Breast epithelium (tissue), 3 donors: ENCODE data around the gene RPL35A.
"Not testable (repeated sequence)": the region's sequence is repeated elsewhere in the genome, so short reads cannot be mapped to it uniquely, and the experiment has no call there.

ENCODE experiments used
- POLR2AphosphoS5 ChIP-seq, 3 donors: sonication (generic); formaldehyde crosslinking; IDR thresholded peaks; one replicate each; pipeline ENCODE4 v1.6.1; 2017; ENCODE audit warnings: antibody characterized with exemption in 3 of 3
- TF ChIP-seq, protein P1 (sequence below), 3 donors: fragments of 450-650 bp; IDR thresholded peaks; one replicate each; pipeline ENCODE4 v1.5.1; 2016 to 2017; ENCODE audit warnings: antibody characterized with exemption in 3 of 3, mild to moderate bottlenecking in 3 of 3, moderate library complexity in 3 of 3

GRCh38 chr3:197921429-197922275, 28.3 kb upstream of the RPL35A start:
- TF ChIP-seq, protein P1, sequence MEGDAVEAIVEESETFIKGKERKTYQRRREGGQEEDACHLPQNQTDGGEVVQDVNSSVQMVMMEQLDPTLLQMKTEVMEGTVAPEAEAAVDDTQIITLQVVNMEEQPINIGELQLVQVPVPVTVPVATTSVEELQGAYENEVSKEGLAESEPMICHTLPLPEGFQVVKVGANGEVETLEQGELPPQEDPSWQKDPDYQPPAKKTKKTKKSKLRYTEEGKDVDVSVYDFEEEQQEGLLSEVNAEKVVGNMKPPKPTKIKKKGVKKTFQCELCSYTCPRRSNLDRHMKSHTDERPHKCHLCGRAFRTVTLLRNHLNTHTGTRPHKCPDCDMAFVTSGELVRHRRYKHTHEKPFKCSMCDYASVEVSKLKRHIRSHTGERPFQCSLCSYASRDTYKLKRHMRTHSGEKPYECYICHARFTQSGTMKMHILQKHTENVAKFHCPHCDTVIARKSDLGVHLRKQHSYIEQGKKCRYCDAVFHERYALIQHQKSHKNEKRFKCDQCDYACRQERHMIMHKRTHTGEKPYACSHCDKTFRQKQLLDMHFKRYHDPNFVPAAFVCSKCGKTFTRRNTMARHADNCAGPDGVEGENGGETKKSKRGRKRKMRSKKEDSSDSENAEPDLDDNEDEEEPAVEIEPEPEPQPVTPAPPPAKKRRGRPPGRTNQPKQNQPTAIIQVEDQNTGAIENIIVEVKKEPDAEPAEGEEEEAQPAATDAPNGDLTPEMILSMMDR (IDR thresholded peaks at IDR 0.05): not testable (repeated sequence)
- TF ChIP-seq POLR2AphosphoS5 (IDR thresholded peaks at IDR 0.05): not testable (repeated sequence)
